A549 (cell line): Measurements from ENCODE around the gene CHID1. TPM values are rescaled to one million over a fixed set of nuclear protein-coding genes. Genes with fewer than 3 reads are reported as not detected.
A peak's percentile ranks its signal among the peaks of the same experiment; 100 is the strongest.

Experiments
- ATAC-seq, 2 experiments: fragments of 200-7000 bp in 1 of 2; fragments of >200 bp in 1 of 2; cut with Nextera tagmentation in 1 of 2; cut with Tn5 transposase in 1 of 2; 3 replicates each; pipeline versions ENCODE4 v1.8.0 to v1.9.1; 2018 to 2020; ENCODE audit warnings: mild to moderate bottlenecking in 1 of 2, moderate library complexity in 1 of 2
- CTCF ChIA-PET: fragments of 300-600 bp; sonication (Branson Sonifier 250); formaldehyde crosslinking; extraction: SDS; loops from one replicate; lab custom pipeline; 2021; ENCODE audit warnings: antibody characterized with exemption, inconsistent platforms; lab: Yijun Ruan, JAX
- POLR2A ChIA-PET: fragments of 350-600 bp; formaldehyde crosslinking; extraction: SDS; loops from one replicate; lab custom pipeline; 2021; ENCODE audit warnings: antibody characterized with exemption, inconsistent platforms; lab: Yijun Ruan, JAX
- DNase-seq, 2 experiments: peaks; one replicate each; pipeline versions ENCODE4 v3.0.0 to v3.0.0-alpha.2; 2011 to 2016; ENCODE audit warnings: low read depth in 1 of 2, low spot score in 1 of 2
- FAIRE-seq: peaks from 2 replicates; lab custom pipeline; 2011; peaks lifted over from hg19 to GRCh38; lab: Jason Lieb, UNC
- H3K27ac ChIP-seq, 2 experiments: fragments of >200 bp; sonication (Bioruptor Twin); formaldehyde crosslinking; 3 replicates each; pipeline ENCODE4 v1.5.1; 2016 to 2017
- H3K4me1 ChIP-seq: fragments of >200 bp; sonication (Bioruptor Twin); formaldehyde crosslinking; 3 replicates; pipeline ENCODE4 v1.6.1; 2016
- H3K4me2 ChIP-seq: fragments of >200 bp; sonication (Bioruptor Twin); formaldehyde crosslinking; 3 replicates; pipeline ENCODE4 v1.6.1; 2016
- H3K4me3 ChIP-seq: fragments of >200 bp; sonication (Bioruptor Twin); formaldehyde crosslinking; 3 replicates; pipeline ENCODE4 v1.5.1; 2016
- H3K9me3 ChIP-seq: fragments of >200 bp; sonication (Bioruptor Twin); formaldehyde crosslinking; 3 replicates; pipeline ENCODE4 v1.6.1; 2016
- BHLHE40 ChIP-seq: IDR thresholded peaks from 2 replicates; pipeline ENCODE4 v1.6.1; 2012; ENCODE audit warnings: low read depth, low read length, inconsistent platforms
- CBX2 ChIP-seq: fragments of 200-600 bp; sonication (generic); IDR thresholded peaks from 2 replicates; pipeline ENCODE4 v1.6.1; 2016; ENCODE audit warnings: low read depth, mild to moderate bottlenecking, borderline replicate concordance
- CBX8 ChIP-seq: fragments of 200-600 bp; sonication (generic); IDR thresholded peaks from 2 replicates; pipeline ENCODE4 v1.6.1; 2016
- CHD2 ChIP-seq: fragments of 150-350 bp; IDR thresholded peaks from 2 replicates; pipeline ENCODE4 v1.6.1; 2014; ENCODE audit warnings: low read length; ENCODE audit not compliant: partially characterized antibody
- EHF ChIP-seq: fragments of 250-450 bp; sonication (Bioruptor Pico); IDR thresholded peaks from 2 replicates; pipeline ENCODE4 v1.5.0; 2020; ENCODE audit warnings: mild to moderate bottlenecking
- EHMT2 ChIP-seq: fragments of 200-600 bp; sonication (generic); IDR thresholded peaks from 2 replicates; pipeline ENCODE4 v1.6.1; 2016; ENCODE audit warnings: antibody characterized with exemption, low read depth, mild to moderate bottlenecking, moderate library complexity
- EP300 ChIP-seq, 2 experiments: fragments of >200 bp; sonication (Bioruptor Twin); formaldehyde crosslinking; IDR thresholded peaks; 2 replicates in 1 of 2; 3 replicates in 1 of 2; pipeline ENCODE4 v1.6.1; 2016 to 2017
- ESRRA ChIP-seq: fragments of 150-350 bp; IDR thresholded peaks from 2 replicates; pipeline ENCODE4 v1.6.1; 2014; ENCODE audit warnings: mild to moderate bottlenecking, low read length, borderline replicate concordance
- GATA3 ChIP-seq: IDR thresholded peaks from 2 replicates; pipeline ENCODE4 v1.6.1; 2012; ENCODE audit warnings: borderline replicate concordance
- HOXB13 ChIP-seq: fragments of 250-450 bp; sonication (Bioruptor Pico); IDR thresholded peaks from 2 replicates; pipeline ENCODE4 v1.5.0; 2020; ENCODE audit warnings: low read depth, mild to moderate bottlenecking, moderate library complexity
- JUN ChIP-seq, 2 experiments: fragments of >200 bp; sonication (Bioruptor Twin); formaldehyde crosslinking; IDR thresholded peaks; 2 replicates in 1 of 2; 3 replicates in 1 of 2; pipeline ENCODE4 v1.6.1; 2016 to 2017
- JUNB ChIP-seq: fragments of >200 bp; sonication (Bioruptor Twin); formaldehyde crosslinking; IDR thresholded peaks from 2 replicates; pipeline ENCODE4 v1.6.1; 2016
- KDM1A ChIP-seq: fragments of 200-600 bp; sonication (generic); IDR thresholded peaks from 2 replicates; pipeline ENCODE4 v1.6.1; 2016; ENCODE audit warnings: low read depth, mild to moderate bottlenecking
- MAFK ChIP-seq: fragments of 450-650 bp; IDR thresholded peaks from 2 replicates; pipeline ENCODE4 v1.6.1; 2014; ENCODE audit not compliant: partially characterized antibody
- MYC ChIP-seq: IDR thresholded peaks from 2 replicates; pipeline ENCODE4 v1.6.1; 2012; ENCODE audit warnings: mild to moderate bottlenecking, inconsistent platforms, low read length, improper control_type of control experiment, borderline replicate concordance
- NR3C1 ChIP-seq: fragments of >200 bp; sonication (Bioruptor Twin); formaldehyde crosslinking; IDR thresholded peaks from 3 replicates; pipeline ENCODE4 v1.6.1; 2017
- PHF8 ChIP-seq: fragments of 200-600 bp; sonication (generic); IDR thresholded peaks from 2 replicates; pipeline ENCODE4 v1.6.1; 2016; ENCODE audit warnings: low read depth, mild to moderate bottlenecking, antibody characterized with exemption, moderate library complexity, borderline replicate concordance
- RAD21 ChIP-seq, 2 experiments: fragments of >200 bp in 1 of 2; sonication (Bioruptor Twin) in 1 of 2; formaldehyde crosslinking in 1 of 2; IDR thresholded peaks in 1 of 2; conservative IDR thresholded peaks in 1 of 2; 2 replicates in 1 of 2; 3 replicates in 1 of 2; pipeline ENCODE4 v1.6.1; 2012 to 2018; ENCODE audit warnings: inconsistent platforms in 1 of 2
- RCOR1 ChIP-seq: fragments of 150-350 bp; IDR thresholded peaks from 2 replicates; pipeline ENCODE4 v1.6.1; 2014; ENCODE audit warnings: antibody characterized with exemption, low read length, low read depth
- RNF2 ChIP-seq: fragments of 200-600 bp; sonication (generic); IDR thresholded peaks from 2 replicates; pipeline ENCODE4 v1.6.1; 2016; ENCODE audit warnings: low read depth, mild to moderate bottlenecking, antibody characterized with exemption, moderate library complexity, borderline replicate concordance
- SMC3 ChIP-seq: fragments of >200 bp; sonication (Bioruptor Twin); formaldehyde crosslinking; IDR thresholded peaks from 3 replicates; pipeline ENCODE4 v1.6.1; 2018; ENCODE audit warnings: inconsistent platforms
- SREBF2 ChIP-seq: fragments of 450-650 bp; IDR thresholded peaks from 2 replicates; pipeline ENCODE4 v1.6.1; 2014; ENCODE audit warnings: mild to moderate bottlenecking, moderate library complexity
- TP53 ChIP-seq: fragments of 250-450 bp; sonication (Bioruptor Pico); IDR thresholded peaks from 2 replicates; pipeline ENCODE4 v1.5.0; 2021; ENCODE audit warnings: mild to moderate bottlenecking, moderate library complexity
- ZFP36 ChIP-seq: fragments of 450-650 bp; IDR thresholded peaks from 2 replicates; pipeline ENCODE4 v1.6.1; 2014; ENCODE audit warnings: borderline replicate concordance; ENCODE audit not compliant: partially characterized antibody
- WGBS: methylation state at CpG from one replicate; pipeline ENCODE4 v1.1.6; 2017; ENCODE audit errors: missing lambda C conversion rate; 5-methylcytosine and 5-hydroxymethylcytosine counted together
- polyA plus RNA-seq, 4 experiments: library from polyadenylated mRNA; depleted of rRNA in 3 of 4; stranded (reverse); fragments of >200 nt; fragmentation: RNase III in 1 of 4; extraction: RNeasy Plus Mini Kit Qiagen cat#74134 plus additional on column Dnase treatment in 1 of 4; gene quantifications; 2 replicates in 3 of 4; 3 replicates in 1 of 4; pipeline ENCODE4 v1.2.3, GENCODE V29; 2011 to 2017
- TF ChIP-seq, protein P1 (sequence below): fragments of >200 bp; sonication (Bioruptor Twin); formaldehyde crosslinking; IDR thresholded peaks from 3 replicates; pipeline ENCODE4 v1.5.1; 2016

CHID1 gene
- polyA plus RNA-seq, 2 of the 4 experiments (the other 2 are of a cell fraction): 53.8 to 70.6 TPM

DNA sequence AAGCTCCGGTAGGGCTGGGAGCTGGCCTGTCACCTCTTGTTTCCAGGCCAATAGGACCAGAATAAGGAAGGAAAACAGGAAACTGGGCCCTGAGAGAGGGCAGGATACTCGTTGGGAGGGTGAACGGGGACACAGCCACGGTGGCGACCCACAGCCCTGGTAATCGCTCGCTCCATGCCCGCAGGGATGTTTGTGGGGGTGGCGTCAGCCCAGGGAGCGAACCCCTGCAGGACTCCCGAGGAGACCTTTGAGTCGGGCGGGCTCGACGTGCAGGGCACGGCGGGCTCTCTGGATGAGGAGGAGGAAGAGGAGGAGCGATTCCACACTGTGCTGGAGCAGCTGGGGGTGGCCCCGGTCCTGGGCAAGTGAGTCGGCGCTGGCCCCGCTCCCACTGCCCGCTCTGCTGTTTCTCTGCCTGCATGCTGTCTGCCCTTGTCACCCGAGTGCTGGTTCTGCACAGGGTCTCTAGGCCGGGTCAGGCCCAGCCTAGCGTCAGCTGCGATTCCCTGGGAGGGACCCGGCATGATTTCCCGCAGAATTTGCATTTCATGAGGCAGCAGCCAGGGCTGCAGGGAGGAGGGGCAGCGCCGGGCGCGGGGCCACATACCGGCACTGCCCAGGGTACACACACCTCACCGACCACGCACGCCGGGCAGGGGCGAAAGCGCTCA is 81.3 kb downstream of the CHID1 start:
- no peak overlapping the region; a peak in 1 of 6 replicates for H3K27ac ChIP-seq
- no peak for TF ChIP-seq EHMT2
- no peak for TF ChIP-seq TP53 (CRISPR knock-in tag)
- TF ChIP-seq SREBF2: no peak
- TF ChIP-seq HOXB13 (CRISPR knock-in tag): no peak
- no peak for TF ChIP-seq EHF (CRISPR knock-in tag)
- no peak for TF ChIP-seq MAFK
- TF ChIP-seq NR3C1: no peak
- TF ChIP-seq, protein P1, sequence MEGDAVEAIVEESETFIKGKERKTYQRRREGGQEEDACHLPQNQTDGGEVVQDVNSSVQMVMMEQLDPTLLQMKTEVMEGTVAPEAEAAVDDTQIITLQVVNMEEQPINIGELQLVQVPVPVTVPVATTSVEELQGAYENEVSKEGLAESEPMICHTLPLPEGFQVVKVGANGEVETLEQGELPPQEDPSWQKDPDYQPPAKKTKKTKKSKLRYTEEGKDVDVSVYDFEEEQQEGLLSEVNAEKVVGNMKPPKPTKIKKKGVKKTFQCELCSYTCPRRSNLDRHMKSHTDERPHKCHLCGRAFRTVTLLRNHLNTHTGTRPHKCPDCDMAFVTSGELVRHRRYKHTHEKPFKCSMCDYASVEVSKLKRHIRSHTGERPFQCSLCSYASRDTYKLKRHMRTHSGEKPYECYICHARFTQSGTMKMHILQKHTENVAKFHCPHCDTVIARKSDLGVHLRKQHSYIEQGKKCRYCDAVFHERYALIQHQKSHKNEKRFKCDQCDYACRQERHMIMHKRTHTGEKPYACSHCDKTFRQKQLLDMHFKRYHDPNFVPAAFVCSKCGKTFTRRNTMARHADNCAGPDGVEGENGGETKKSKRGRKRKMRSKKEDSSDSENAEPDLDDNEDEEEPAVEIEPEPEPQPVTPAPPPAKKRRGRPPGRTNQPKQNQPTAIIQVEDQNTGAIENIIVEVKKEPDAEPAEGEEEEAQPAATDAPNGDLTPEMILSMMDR: no peak
- TF ChIP-seq CBX8: no peak
- no peak for TF ChIP-seq KDM1A
- TF ChIP-seq SMC3: no peak
- TF ChIP-seq RNF2: no peak
- TF ChIP-seq ESRRA: no peak
- no peak for TF ChIP-seq PHF8
- no peak for TF ChIP-seq JUNB
- no peak for TF ChIP-seq RAD21 (conservative IDR thresholded peaks at IDR 0.05 in 1 of 2, IDR thresholded peaks at IDR 0.05 in 1 of 2)
- DNase-seq (no peak), FAIRE-seq (no peak), ATAC-seq (no peak)
- ChIA-PET POLR2A (interaction anchor here (1.0 to 3.5 kb wide), 2 partner anchors 10 to 14 kb away, joined by 3 to 26 read pairs; partner anchors contain the start of genes PNPLA2 and TSPAN4), CTCF (interaction anchor here (1.1 to 1.7 kb wide), 3 partner anchors 10 to 15 kb away, joined by 3 to 5 read pairs (median 4); partner anchors contain the start of gene PNPLA2)
- no peak overlapping the region for H3K4me3 ChIP-seq
- peaks cover 56% of the 10 kb centered on the region for H3K4me1 ChIP-seq
- H3K4me2 ChIP-seq: no peak overlapping the region
- 93% methylated on average over 37 of the region's 40 CpGs for WGBS
- no peaks in the 10 kb centered on the region for H3K9me3 ChIP-seq

DNA sequence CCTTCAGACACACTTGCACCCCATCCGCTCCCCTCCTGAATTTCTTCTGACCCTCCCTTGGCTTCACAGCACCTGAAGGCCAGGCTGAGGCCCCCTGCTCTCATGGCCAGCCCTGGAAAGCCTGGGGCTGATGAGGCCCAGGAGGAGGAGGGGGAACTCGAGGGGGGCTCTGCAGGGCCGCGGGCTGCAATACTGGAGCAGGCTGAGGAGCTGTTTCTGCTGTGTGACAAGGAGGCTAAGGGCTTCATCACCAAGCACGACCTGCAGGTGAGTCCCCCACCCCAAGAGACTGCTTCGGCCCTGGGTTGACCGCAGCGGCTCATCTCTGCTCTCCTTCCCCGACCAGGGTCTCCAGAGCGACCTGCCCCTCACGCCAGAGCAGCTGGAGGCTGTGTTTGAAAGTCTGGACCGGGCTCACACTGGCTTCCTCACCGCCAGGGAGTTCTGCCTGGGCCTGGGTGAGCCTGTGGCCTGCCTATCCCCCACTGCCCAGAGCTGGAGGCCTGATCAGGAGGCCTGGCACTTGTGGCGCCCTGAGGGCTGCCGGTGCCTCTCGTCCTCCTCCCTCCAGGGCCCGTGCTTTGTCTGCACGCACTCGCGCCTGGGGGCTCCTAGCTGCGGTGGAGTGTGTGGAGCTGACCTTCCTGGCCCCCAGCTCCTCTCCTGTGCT is 82.0 kb downstream of the CHID1 start:
- POLR2A ChIA-PET: interaction anchor here (3.5 kb wide), 1 partner anchor 9 kb away, joined by 26 read pairs; the partner anchor contains the start of gene PNPLA2
- peak overlapping the region in 1 of 2 experiments; percentile 88; a peak in 1 of 6 replicates for H3K27ac ChIP-seq
- CTCF ChIA-PET: interaction anchor here (1.1 to 1.7 kb wide), 4 partner anchors 9 to 15 kb away, joined by 3 to 5 read pairs (median 4); partner anchors contain the start of gene PNPLA2
- H3K4me2 ChIP-seq: no peak overlapping the region
- peaks cover 55% of the 10 kb centered on the region for H3K4me1 ChIP-seq
- FAIRE-seq: no peak
- no peaks in the 10 kb centered on the region for H3K9me3 ChIP-seq
- 78% methylated on average over 16 of the region's 21 CpGs for WGBS
- TF ChIP-seq PHF8 (no peak), RCOR1 (no peak), RAD21 (conservative IDR thresholded peaks at IDR 0.05 in 1 of 2, IDR thresholded peaks at IDR 0.05 in 1 of 2) (no peak), MYC (no peak), CBX2 (no peak), EP300 (IDR thresholded peaks at IDR 0.05) (no peak), CHD2 (no peak), JUN (IDR thresholded peaks at IDR 0.05) (no peak), GATA3 (no peak), ZFP36 (no peak), BHLHE40 (no peak)
- TF ChIP-seq, protein P1: no peak
- H3K4me3 ChIP-seq: no peak overlapping the region
- DNase-seq: no peak
- no peak for ATAC-seq
